GM19397 (cell line): ENCODE results near the gene ALPK3.
"Not testable (repeated sequence)": the region's sequence is repeated elsewhere in the genome, so short reads cannot be mapped to it uniquely, and the experiment has no call there.

ENCODE experiments used
- ATAC-seq: cut with Tn5 transposase; IDR thresholded peaks from one replicate; pipeline ENCODE4 v1.9.1; 2021; ENCODE audit warnings: mild to moderate bottlenecking, moderate library complexity; ENCODE audit not compliant: unreplicated experiment

ALPK3 gene

DNA sequence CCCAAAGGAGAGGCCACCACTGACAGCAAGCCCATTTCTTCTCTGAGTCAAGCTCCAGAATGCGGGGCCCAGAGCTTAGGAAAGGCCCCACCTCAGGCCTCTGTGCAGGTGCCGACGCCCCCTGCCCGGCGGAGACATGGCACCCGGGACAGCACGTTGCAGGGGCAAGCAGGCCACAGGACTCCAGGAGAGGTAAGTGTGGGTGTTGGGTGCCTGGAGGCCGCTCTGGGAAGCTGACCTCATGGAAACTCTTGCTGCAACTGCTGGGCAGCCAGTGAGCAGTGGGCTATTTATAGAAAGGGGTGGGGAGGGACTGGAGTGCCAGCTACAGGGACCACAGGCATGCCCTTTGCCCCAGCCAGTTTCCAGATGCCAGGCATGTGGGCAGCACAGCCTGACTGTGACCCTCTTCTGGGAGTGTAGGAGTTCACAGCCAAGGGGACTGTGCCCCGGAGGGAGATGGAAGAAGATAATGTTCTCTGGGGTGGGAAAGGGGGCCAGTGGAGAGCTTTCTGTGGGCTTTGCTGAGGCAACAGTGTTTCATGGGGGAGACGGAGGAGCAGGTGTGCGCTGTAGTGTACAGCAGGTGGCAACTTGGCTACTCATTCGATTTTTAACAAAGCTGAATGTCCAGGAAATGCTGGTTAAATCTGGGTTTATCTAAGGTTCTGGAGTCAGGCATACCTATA lies 23.7 kb downstream of the ALPK3 start:
- ATAC-seq = no peak

- no peak for ATAC-seq
Observed at GRCh38 chr15:84842781-84843180, 25.6 kb downstream of the ALPK3 start.

- no peak for ATAC-seq
Observed at GRCh38 chr15:84844964-84845363, 27.8 kb downstream of the ALPK3 start.

DNA sequence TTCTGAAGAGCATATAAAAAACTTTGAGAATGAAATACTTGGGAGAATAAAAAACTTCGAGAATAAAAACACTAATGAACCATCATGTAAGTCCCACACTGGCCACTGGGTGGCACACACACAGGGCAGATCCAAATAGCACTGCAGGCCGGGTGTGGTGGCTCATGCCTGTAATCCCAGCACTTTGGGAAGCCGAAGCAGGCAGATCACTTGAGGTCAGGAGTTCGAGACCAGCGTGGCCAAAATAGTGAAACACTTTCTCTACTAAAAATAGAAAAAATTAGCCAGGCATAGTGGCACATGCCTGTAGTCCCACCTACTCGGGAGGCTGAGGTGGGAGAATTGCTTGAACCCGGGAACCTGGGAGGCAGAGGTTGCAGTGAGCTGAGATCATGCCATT lies 28.5 kb downstream of the ALPK3 start:
- ATAC-seq = not testable (repeated sequence)

- no peak for ATAC-seq
Observed at GRCh38 chr15:84846269-84846668, 29.1 kb downstream of the ALPK3 start.

GRCh38 chr15:84847382-84847781 lies 30.2 kb downstream of the ALPK3 start:
- ATAC-seq = no peak

- ATAC-seq = no peak
Observed at GRCh38 chr15:84852212-84852611, 35.1 kb downstream of the ALPK3 start.

DNA sequence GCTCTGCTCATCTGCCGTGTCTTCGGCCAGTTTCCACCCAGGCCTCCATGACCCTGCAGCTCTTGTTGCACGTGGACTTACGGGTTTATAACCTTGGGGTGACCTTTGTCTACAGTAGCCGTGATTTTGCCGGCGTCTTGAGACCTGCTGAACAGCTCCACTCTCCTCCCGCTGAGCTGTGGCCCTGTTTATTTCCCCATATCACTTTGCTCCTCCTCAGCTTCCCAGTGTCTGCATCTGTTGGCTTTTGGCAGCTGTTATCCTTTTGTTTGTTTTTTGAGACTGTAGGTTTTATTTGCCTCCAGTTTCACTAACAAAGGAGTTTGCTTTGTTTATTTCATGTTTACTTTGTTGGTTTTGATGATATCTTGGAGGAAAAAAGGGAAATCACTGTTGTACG lies 38.0 kb downstream of the ALPK3 start:
- ATAC-seq = no peak

DNA sequence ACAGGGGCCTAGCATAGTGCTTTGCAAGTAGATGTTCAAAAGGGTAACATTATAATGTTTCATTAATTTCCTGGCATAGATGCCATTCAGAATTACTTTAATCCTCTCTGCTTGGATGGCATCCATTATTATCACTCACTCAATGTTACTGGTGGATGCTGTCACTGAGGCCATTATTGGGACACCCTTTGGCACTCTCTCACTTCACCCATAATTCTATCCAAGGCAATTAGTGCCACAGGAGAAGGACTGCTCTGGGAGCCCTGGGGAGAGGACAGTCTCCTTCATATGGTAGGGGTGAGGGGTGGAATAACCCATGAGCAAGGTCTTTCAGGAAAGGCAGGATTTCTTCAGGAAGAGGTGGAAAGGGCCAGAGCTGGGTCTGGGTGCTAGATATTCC lies 38.6 kb downstream of the ALPK3 start:
- no peak for ATAC-seq

DNA sequence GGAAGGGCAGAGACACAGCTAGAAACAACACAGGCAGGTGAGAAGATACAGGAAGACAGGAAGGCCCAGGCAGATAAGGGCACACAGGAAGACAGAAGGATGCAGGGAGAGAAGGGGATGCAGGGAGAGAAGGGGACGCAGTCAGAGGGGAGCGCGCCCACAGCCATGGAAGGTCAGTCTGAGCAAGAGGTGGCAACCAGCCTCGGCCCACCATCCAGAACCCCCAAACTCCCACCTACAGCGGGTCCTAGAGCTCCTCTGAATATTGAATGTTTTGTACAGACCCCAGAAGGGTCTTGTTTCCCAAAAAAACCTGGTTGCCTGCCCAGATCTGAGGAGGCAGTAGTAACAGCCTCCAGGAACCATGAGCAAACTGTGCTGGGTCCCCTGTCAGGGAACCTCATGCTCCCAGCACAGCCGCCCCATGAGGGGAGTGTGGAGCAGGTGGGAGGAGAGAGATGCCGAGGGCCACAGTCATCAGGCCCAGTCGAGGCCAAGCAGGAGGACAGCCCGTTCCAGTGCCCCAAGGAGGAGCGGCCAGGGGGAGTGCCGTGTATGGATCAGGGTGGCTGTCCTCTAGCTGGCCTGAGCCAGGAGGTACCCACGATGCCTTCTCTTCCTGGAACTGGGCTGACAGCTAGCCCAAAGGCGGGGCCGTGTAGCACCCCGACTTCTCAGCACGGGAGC lies 39.7 kb downstream of the ALPK3 start:
- ATAC-seq = no peak

DNA sequence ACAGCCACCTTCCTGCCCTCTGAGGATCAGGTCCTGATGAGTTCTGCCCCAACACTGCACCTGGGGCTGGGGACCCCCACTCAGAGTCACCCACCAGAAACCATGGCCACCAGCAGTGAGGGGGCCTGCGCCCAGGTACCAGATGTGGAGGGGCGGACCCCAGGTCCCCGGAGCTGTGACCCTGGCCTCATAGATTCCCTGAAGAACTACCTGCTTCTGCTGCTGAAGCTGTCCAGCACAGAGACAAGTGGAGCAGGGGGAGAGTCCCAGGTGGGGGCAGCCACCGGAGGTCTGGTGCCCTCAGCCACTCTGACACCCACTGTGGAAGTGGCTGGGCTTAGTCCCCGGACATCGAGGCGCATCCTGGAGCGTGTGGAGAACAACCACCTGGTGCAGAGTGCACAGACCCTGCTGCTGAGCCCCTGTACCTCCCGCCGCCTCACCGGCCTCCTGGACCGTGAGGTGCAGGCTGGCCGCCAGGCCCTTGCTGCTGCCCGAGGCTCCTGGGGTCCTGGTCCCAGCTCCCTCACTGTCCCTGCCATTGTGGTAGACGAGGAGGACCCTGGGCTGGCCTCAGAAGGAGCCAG lies 40.4 kb downstream of the ALPK3 start:
- no peak for ATAC-seq

DNA sequence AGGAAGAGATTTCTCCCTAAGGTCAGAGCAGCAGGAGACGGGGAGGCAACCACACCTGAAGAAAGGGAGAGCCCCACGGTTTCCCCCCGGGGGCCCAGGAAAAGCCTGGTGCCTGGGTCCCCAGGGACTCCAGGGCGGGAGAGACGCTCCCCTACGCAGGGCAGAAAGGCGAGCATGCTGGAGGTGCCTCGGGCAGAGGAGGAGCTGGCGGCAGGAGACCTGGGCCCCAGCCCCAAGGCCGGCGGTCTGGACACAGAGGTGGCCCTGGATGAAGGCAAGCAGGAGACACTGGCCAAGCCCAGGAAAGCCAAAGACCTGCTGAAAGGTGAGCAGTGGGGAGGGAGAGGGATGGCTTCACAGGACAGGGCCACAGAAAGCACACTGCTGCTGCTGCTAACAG lies 41.1 kb downstream of the ALPK3 start:
- no peak for ATAC-seq

- ATAC-seq = no peak
Observed at GRCh38 chr15:84859144-84859543, 42.0 kb downstream of the ALPK3 start.

GRCh38 chr15:84859651-84860050 lies 42.5 kb downstream of the ALPK3 start:
- no peak for ATAC-seq

DNA sequence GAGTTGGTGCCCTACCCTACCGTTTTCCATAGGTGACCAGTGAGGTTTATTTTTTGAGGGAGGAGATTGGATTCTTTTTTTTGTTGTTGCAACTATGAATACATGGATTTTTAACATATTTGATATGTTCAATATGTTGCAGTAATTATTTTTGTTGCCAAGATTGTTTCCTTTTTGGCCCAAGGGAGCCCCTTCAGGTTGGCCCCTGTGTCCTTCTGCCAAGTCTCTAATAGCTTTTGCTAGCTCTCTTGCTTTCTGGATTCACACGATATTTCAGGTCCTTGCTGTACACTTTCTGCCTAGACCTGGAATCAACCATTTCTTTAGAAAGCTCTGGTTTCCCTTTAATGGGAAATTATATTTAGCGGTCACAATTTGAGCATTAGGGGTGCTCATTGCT lies 44.6 kb downstream of the ALPK3 start:
- no peak for ATAC-seq

- no peak for ATAC-seq
Observed at GRCh38 chr15:84862214-84862975, 45.2 kb downstream of the ALPK3 start.

DNA sequence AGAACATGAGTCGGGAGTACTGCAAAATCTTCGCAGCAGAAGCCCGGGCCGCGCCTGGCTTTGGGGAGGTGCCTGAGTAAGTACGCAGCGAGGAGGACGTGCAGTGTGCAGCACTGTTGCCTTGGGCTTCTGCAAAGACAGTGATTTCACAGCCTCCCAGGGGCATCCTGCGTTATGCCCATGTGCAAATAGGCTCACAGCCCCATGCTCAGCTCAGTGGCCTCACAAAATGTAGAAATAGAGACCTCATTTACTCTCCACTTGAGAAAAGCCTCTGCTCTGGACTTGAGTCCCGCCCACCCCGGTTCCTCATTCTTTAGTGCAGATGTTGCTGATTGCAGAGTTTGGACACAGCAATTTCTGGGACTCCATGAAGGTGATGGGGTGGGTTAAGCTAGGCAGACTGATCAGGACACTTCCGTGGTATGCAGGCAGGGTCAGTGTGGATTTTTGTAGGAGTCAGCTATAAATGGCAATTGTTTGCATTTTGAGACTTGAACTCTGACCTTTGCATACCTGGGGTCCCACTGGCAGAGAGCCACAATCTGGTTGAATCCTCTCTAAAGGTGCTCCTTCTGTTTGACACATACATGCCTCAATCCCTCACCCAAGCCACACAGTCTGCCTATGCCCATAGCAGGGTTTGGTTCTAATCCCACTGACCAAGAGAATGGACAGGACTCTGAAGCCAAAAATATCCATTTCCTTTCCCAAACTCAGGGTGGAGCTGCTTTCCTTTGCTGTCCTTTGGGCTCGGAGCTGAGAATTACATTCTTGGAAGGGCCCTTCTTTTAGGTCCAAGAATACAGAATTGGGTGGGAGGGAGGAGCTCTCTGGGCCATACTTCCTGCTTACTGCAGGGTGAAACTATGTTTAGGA lies 46.6 kb downstream of the ALPK3 start:
- ATAC-seq = no peak

DNA sequence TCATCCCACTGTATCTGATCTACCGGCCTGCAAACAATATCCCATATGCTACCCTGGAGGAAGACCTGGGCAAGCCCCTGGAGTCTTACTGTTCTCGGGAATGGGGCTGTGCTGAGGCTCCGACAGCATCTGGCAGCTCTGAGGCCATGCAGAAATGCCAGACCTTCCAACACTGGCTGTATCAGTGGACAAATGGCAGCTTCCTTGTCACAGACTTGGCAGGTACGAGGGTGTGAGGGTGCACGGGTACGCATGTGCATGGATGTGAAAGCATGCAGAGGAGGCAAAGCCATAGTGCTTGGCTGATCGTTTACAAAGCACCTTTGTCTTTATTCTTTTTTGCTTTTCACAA lies 47.3 kb downstream of the ALPK3 start:
- ATAC-seq = no peak

GRCh38 chr15:84865074-84865569 lies 48.0 kb downstream of the ALPK3 start:
- ATAC-seq = no peak

DNA sequence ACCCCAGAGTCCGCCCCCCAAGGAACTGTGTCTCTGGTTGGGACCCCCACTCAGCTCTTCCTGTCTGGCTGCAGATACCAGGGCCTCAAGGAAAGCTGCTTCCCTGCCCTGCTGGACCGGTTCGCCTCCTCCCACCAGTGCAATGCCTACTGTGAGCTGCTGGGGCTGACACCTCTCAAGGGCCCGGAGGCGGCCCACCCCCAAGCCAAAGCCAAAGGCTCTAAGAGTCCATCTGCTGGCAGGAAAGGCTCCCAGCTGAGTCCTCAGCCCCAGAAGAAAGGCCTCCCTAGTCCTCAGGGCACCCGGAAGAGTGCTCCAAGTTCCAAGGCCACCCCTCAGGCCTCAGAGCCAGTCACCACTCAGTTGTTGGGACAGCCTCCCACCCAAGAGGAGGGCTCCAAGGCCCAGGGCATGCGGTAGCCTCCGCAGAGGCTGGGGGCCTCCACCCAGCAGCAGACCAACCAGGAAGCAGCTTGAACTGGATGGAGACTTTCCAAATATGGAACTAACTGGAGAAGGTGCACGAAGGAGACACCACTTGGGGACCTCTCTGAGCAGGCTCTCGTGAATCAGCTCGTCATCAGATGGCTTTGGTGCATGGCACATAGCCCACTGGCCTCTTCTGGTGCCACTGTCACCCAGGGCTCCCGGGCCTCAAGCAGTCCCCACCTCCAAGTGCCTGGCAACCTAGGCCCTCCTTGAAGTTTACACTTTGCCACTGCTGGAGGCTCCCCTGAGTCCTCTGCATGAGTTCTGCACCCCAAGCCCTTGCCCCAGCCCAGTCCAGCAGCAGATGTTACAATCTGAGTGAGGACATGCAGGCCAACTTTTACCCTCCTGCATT lies 51.1 kb downstream of the ALPK3 start:
- ATAC-seq = no peak
